ENCODE data around the gene LRRC49.

LRRC49 gene

GRCh38 chr15:70931821-70932220, 39.2 kb downstream of the LRRC49 start:
- Histone ChIP-seq H3K27me3 (ENCODE audit: insufficient read depth, low read length) (no peaks in the 10 kb centered on the region), H3K27ac (ENCODE audit: low read depth, low read length, poor library complexity, severe bottlenecking) (no peak overlapping the region), H2AFZ (ENCODE audit: low read length) (no peak overlapping the region), H4K20me1 (ENCODE audit: insufficient read depth, low read length) (no peaks in the 10 kb centered on the region), H3K9me2 (ENCODE audit: low read depth, low read length) (no peaks in the 10 kb centered on the region), H3K79me2 (ENCODE audit: insufficient read depth, low read length) (no peaks in the 10 kb centered on the region), H3K4me3 (ENCODE audit: low read depth, low read length, poor library complexity, severe bottlenecking) (no peak overlapping the region), H3K36me3 (ENCODE audit: insufficient read depth, low read length) (no peaks in the 10 kb centered on the region), H3K4me2 (ENCODE audit: low read length) (no peak overlapping the region), H3F3A (ENCODE audit: insufficient read depth, low read length) (no peaks in the 10 kb centered on the region), H3K4me1 (ENCODE audit: insufficient read depth, low read length, severe bottlenecking) (no peaks in the 10 kb centered on the region), H3K9me3 (ENCODE audit: low read length) (no peaks in the 10 kb centered on the region), H3K9ac (ENCODE audit: low read length) (no peak overlapping the region)
- TF ChIP-seq, protein P1, sequence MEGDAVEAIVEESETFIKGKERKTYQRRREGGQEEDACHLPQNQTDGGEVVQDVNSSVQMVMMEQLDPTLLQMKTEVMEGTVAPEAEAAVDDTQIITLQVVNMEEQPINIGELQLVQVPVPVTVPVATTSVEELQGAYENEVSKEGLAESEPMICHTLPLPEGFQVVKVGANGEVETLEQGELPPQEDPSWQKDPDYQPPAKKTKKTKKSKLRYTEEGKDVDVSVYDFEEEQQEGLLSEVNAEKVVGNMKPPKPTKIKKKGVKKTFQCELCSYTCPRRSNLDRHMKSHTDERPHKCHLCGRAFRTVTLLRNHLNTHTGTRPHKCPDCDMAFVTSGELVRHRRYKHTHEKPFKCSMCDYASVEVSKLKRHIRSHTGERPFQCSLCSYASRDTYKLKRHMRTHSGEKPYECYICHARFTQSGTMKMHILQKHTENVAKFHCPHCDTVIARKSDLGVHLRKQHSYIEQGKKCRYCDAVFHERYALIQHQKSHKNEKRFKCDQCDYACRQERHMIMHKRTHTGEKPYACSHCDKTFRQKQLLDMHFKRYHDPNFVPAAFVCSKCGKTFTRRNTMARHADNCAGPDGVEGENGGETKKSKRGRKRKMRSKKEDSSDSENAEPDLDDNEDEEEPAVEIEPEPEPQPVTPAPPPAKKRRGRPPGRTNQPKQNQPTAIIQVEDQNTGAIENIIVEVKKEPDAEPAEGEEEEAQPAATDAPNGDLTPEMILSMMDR (IDR thresholded peaks at IDR 0.05; ENCODE audit: low read length): no peak
- no peak for TF ChIP-seq EZH2 (IDR thresholded peaks at IDR 0.05; ENCODE audit: borderline replicate concordance, low read length)

- no peaks in the 10 kb centered on the region for H3K9me2 ChIP-seq (ENCODE audit: low read depth, low read length)
- no peak overlapping the region for H3K9ac ChIP-seq (ENCODE audit: low read length)
- no peak overlapping the region for H3K27ac ChIP-seq (ENCODE audit: low read depth, low read length, poor library complexity, severe bottlenecking)
- H4K20me1 ChIP-seq (ENCODE audit: insufficient read depth, low read length): no peaks in the 10 kb centered on the region
- H3K79me2 ChIP-seq (ENCODE audit: insufficient read depth, low read length): no peaks in the 10 kb centered on the region
- H3K9me3 ChIP-seq (ENCODE audit: low read length): no peaks in the 10 kb centered on the region
- H3K36me3 ChIP-seq (ENCODE audit: insufficient read depth, low read length): no peaks in the 10 kb centered on the region
- no peak overlapping the region for H3K4me3 ChIP-seq (ENCODE audit: low read depth, low read length, poor library complexity, severe bottlenecking)
- no peak overlapping the region for H2AFZ ChIP-seq (ENCODE audit: low read length)
- TF ChIP-seq, protein P1 (IDR thresholded peaks at IDR 0.05; ENCODE audit: low read length): no peak
- no peak for TF ChIP-seq EZH2 (IDR thresholded peaks at IDR 0.05; ENCODE audit: borderline replicate concordance, low read length)
- H3K27me3 ChIP-seq (ENCODE audit: insufficient read depth, low read length): no peaks in the 10 kb centered on the region
- no peaks in the 10 kb centered on the region for H3F3A ChIP-seq (ENCODE audit: insufficient read depth, low read length)
- H3K4me2 ChIP-seq (ENCODE audit: low read length): no peak overlapping the region
- no peaks in the 10 kb centered on the region for H3K4me1 ChIP-seq (ENCODE audit: insufficient read depth, low read length, severe bottlenecking)
Observed at GRCh38 chr15:70932397-70932796, 39.8 kb downstream of the LRRC49 start.

GRCh38 chr15:70933411-70933810, 40.8 kb downstream of the LRRC49 start:
- Histone ChIP-seq H3K27ac (ENCODE audit: low read depth, low read length, poor library complexity, severe bottlenecking) (no peak overlapping the region), H3K9me3 (ENCODE audit: low read length) (no peaks in the 10 kb centered on the region), H3K79me2 (ENCODE audit: insufficient read depth, low read length) (no peaks in the 10 kb centered on the region), H3K9ac (ENCODE audit: low read length) (no peak overlapping the region), H3K9me2 (ENCODE audit: low read depth, low read length) (no peaks in the 10 kb centered on the region), H3K4me1 (ENCODE audit: insufficient read depth, low read length, severe bottlenecking) (no peaks in the 10 kb centered on the region), H3K4me3 (ENCODE audit: low read depth, low read length, poor library complexity, severe bottlenecking) (no peak overlapping the region), H2AFZ (ENCODE audit: low read length) (no peak overlapping the region), H3K4me2 (ENCODE audit: low read length) (no peak overlapping the region), H4K20me1 (ENCODE audit: insufficient read depth, low read length) (no peaks in the 10 kb centered on the region), H3K36me3 (ENCODE audit: insufficient read depth, low read length) (no peaks in the 10 kb centered on the region), H3K27me3 (ENCODE audit: insufficient read depth, low read length) (no peaks in the 10 kb centered on the region), H3F3A (ENCODE audit: insufficient read depth, low read length) (no peaks in the 10 kb centered on the region)
- TF ChIP-seq, protein P1 (IDR thresholded peaks at IDR 0.05; ENCODE audit: low read length): no peak
- TF ChIP-seq EZH2 (IDR thresholded peaks at IDR 0.05; ENCODE audit: borderline replicate concordance, low read length): no peak

All from OCI-LY1 (cell line).